Activated T-cell treated with anti-CD3 and anti-CD28 coated beads for 4 hours (primary cell): ENCODE results near the gene GATAD2A.

Experiments used
- DNase-seq: peaks from one replicate; pipeline ENCODE4 v3.0.0-alpha.2; 2020

GATAD2A gene

GRCh38 chr19:19514881-19515641, 109.6 kb downstream of the GATAD2A start, which contains the start of gene TSSK6:
TSSK6 (minus strand) TSS chr19:19515548; CDS start chr19:19515427, 121 bp downstream.
- no peak for DNase-seq

DNA sequence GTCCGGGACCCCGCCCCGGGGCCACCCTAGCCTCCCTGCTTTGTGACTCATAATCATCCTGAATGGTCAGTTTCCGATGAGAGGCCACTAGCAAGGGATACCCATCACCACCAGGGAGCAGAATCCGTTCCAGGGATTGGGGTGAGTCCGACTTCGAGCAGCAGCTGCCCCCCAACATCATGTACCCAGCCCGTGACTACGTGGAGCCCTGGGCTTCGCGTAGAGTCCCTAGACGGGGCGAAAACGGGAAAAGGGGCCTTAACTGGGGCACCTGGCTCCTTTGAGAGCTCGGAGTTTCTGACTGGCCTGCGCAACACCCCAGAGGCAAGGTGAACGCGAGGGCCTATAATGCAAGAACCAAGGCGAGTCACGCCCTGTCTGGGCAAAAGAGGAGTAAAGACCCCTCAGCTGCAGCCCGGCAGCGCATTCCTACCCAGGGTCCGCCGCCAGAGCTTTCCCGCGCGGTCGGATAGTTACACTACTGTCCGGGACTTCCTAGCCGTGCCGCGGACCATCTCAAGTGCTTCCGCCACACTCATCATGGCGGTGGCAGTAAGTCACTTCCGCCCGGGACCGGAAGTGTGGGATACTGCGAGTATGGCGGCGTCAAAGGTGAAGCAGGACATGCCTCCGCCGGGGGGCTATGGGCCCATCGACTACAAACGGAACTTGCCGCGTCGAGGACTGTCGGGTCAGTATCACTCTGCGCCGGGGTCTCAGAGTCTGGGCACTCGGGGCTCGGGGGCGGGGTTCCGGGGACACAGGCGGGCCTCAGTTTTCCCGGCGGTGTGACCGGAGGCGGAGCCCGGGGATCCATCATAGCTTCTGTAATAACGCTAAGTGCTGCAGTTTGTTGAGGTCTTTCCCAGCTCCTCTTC, 110.4 kb downstream of the GATAD2A start, which contains the start of gene NDUFA13:
TSS of gene NDUFA13 (plus strand) at position 584 of the 878 bp plus-strand sequence. CDS start at position 598, 14 bp downstream.
- peak; percentile 95 for DNase-seq

DNA sequence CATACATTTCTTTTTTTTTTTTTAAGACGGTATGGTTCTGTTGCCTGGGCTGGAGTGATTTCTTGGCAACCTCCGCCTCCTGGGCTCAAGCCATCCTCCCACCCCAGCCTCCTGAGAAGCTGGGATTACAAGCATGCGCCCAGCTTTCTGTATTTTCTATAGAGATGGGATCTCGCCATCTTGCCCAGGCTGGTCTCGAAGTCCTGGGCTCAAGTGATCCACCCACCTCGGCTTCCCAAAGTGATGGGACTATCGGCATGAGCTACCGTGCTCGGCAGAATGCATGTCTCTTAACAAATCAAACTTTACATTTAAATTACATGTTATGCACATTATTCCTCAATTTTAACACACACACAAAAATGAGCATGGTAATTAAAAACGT, 111.8 kb downstream of the GATAD2A start:
- DNase-seq, result no peak

DNA sequence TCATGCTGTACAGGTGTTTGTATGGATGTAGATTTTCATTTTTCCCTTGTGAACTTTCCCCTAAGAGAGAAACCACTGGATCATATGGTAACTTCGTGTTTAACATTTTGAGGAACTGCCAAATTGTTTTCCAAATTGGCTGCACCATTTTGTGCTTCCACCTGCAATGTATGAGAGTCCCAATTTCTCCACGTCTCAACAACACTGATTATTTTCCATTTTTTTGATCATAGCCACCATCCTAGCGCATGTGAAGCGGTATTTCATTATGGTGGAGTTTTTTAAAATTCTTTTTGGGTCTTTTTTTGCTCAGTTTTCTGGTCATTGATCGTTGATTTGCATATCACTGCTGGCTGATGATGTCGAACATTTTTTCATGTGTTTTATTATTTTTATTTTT, 115.5 kb downstream of the GATAD2A start:
- no peak for DNase-seq

DNA sequence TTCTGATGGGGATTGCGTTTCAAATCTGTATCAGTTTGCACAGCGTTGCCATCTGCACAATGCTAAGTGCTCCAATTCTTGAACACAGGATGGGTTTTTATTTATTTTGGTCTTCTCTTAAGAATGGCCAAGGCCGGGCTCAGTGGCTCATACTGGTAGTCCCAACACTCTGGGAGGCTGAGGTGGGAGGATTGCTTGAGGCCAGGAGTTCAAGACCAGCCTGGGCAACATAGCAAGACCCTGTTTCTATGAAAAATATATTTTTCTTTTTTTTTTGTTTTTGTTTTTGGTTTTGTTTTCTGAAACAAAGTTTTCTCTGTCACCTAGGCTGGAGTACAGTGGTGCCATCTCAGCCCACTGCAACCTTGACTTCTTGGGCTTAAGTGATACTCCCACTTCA, 117.7 kb downstream of the GATAD2A start:
- DNase-seq, result no peak

- no peak for DNase-seq
These were observed 118.6 kb downstream of the GATAD2A start for GRCh38 chr19:19524053-19524452.

DNA sequence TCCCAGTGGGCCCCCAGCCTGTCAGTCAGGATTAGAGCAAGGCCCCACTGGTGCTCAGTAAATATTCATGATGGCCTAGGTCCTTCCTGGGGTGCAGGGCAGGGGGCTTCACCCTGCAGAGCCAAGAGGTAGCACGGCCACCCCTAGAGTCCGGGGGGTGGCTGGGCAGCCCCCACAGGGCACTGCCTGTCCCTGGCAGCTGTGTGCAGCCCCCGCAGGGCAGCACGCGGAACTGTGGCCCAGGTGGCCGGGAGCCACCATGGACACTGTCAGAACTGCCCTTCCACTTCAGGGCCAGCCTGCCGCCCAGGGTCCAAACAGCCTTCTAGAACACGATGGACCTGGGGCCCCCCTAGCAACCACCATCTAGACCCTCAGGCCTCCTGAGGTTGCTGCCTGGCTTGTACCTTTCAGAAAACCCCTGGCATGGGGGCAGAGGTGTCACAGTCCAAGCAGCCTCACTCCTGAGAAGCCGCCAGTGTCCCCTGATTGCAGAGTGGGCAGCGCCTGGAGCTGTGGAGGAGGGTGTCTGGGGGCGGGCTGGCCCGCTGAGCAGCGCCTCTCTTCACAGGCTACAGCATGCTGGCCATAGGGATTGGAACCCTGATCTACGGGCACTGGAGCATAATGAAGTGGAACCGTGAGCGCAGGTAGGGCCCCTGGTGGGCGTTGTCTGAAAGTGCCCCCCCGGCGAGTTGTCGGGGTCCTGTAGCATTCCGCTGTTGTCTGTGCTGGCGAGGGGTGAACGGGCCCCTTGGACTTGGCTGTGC, 120.3 kb downstream of the GATAD2A start:
- DNase-seq, result no peak

DNA sequence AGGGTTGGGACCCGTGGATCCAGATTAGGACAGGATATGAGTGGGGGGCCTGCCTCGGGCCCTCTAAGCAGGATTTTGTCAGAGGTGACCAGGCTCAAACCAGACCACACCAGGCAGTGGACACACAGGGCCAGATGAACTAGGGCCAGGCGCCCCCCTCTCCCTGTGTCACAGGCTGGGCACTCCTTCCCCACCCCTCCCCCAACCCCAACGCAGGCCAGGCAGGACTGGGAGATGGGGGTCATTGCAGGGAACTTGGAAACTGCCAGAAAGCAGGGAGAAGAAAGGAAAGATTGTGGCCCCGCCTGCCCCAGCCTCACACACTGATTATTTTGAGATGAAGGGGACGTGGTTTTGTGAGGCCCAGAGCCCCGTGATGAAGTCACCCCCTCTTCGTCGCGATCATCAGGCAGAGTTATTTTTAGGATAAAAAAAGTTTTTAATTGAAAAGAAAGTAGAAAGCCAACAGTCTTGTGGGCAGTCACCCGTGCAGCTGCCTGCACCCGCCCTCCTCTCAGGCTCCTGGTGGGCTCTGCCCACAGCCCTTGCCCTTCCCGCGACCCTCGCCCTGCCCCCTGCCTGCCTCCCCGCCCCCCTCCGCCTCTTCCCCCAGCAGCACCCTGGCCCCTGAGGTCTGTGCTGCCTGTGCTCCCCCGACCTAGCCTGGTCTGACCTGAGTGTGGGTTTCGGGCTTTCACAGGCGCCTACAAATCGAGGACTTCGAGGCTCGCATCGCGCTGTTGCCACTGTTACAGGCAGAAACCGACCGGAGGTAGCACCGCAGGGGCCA, 121.3 kb downstream of the GATAD2A start:
- DNase-seq, result no peak

DNA sequence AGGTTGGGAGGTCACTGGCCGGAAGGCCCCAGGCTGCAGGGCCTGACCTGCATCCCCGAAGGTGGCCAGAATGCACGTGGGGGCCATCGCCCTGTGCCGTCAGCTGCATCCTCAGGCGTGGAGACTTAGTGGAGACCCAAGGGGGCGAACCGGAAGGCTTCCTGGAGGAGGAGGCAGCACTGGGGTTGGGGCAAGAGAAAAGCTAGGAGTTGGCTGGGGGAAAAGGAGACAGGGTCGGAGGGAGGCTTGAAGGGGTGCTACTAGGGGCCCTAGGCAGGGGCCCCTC, 121.8 kb downstream of the GATAD2A start:
- DNase-seq, result no peak

GRCh38 chr19:19527674-19528625, 122.5 kb downstream of the GATAD2A start:
- DNase-seq, result no peak

- DNase-seq, result no peak
These were observed 123.4 kb downstream of the GATAD2A start, which contains the start of gene YJEFN3 for GRCh38 chr19:19528721-19529490. YJEFN3 (plus strand) TSS chr19:19528911; CDS start chr19:19528933, 22 bp downstream.

GRCh38 chr19:19529783-19530422, 124.4 kb downstream of the GATAD2A start:
- DNase-seq, result no peak

GRCh38 chr19:19530423-19530804, 124.9 kb downstream of the GATAD2A start:
- DNase-seq, result no peak

GRCh38 chr19:19530889-19531288, 125.4 kb downstream of the GATAD2A start:
- DNase-seq, result no peak

DNA sequence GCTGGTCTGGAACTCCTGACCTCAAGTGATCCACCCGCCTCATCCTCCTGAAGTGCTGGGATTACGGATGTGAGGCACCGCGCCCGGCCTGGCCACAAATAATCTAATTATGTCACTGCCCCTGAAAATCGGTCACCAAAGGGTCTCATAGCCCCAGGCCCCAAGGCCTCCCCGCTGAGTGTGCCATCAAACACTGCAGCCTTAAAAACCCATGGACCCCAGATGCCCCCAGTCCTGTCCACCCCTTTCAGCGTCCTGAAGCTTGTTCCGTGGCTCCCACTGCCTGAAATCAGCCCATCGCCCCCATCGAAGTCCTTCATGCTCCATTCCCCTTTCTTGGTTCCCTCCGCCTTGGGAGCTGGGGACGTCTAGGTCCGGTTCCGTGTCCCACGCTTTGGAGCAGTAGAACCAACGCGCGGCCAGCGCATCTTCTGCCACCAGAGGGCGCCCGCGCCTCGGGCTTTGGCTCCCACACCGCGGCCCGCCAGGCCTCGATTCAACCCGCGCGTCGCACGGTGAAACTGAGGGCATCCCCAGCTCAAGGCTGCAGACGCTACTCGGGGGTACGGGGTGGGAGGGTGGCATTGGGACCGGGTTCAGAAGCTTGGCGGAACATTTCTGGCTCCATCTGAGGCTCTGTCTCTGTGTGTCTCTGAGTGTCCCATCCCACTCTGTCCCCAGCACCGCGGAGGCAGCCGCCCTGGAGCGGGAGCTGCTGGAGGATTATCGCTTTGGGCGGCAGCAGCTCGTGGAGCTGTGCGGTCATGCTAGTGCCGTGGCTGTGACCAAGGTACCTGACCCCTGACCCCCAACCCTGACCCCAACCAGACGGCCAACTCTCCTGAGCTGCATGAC, 126.7 kb downstream of the GATAD2A start:
- DNase-seq, result peak; percentile 84

DNA sequence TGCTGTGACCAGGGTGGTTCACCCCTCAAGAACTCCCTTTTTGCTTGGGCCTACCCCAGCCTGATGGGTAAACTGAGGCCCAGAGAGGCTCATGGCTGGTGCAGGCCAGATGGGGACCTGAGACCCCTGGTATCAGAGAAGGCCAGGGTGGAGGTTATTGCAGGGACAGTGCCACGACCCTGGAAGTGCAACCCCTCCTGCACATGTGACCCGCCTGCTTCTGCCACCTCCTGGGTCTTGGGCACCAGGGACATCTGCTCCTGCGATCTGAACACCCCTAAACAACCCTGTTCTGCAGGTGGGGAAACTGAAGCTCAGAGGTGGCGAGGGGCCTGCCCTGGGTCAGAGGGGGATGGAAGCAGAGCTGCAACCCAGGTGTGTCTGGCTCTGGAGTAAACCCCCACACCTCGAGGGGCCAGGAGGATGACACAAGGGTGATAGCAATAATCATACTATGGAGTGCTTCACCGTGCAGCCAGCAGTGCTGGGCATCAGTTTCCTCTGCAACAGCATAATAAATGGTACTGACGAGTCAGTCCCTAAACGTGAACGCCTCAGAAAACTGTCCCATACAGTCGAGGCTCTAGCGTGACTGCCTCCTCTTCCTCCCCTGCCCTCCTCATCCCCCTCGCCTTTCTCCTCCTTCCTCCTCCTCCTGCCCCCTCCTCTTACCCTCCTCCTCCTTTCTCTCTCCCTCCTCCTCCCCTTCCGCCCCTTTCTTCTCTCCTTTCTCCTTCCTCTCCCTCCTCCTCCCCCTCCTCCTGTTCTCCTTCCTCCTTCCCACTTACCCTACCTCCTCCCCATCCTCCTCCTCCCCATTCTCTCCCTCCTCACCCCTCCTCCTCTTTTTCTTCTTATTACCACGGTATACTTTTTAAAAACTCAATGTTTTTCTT, 127.6 kb downstream of the GATAD2A start:
- no peak for DNase-seq

GRCh38 chr19:19533841-19534240, 128.4 kb downstream of the GATAD2A start:
- DNase-seq, result no peak
